Raji (cell line): ENCODE measurements around the gene RRP15.

Experiments used
- POLR2A ChIP-seq: IDR thresholded peaks from 2 replicates; pipeline ENCODE4 v1.6.1; 2011; ENCODE audit warnings: low read depth, low read length, control low read depth; ENCODE audit not compliant: insufficient read depth

Gene RRP15

GRCh38 chr1:218380125-218380977 is 95.3 kb downstream of the RRP15 start:
- TF ChIP-seq POLR2A = no peak

- TF ChIP-seq POLR2A = no peak
Observed at GRCh38 chr1:218382261-218382660, 97.2 kb downstream of the RRP15 start.

- TF ChIP-seq POLR2A = no peak
Observed at GRCh38 chr1:218383051-218383450, 98.0 kb downstream of the RRP15 start.

GRCh38 chr1:218383681-218384080 is 98.6 kb downstream of the RRP15 start:
- no peak for TF ChIP-seq POLR2A

- no peak for TF ChIP-seq POLR2A
Observed at GRCh38 chr1:218384581-218384993, 99.5 kb downstream of the RRP15 start.
